ENCODE measurements around the gene CNTNAP3B. TPM values are rescaled to one million over a fixed set of nuclear protein-coding genes. Genes with fewer than 3 reads are reported as not detected.
"Not testable (repeated sequence)": the region's sequence is repeated elsewhere in the genome, so short reads cannot be mapped to it uniquely, and the experiment has no call there.

Gene CNTNAP3B
- polyA plus RNA-seq, 1 donor from 2014 or later, result 12.6 TPM

DNA sequence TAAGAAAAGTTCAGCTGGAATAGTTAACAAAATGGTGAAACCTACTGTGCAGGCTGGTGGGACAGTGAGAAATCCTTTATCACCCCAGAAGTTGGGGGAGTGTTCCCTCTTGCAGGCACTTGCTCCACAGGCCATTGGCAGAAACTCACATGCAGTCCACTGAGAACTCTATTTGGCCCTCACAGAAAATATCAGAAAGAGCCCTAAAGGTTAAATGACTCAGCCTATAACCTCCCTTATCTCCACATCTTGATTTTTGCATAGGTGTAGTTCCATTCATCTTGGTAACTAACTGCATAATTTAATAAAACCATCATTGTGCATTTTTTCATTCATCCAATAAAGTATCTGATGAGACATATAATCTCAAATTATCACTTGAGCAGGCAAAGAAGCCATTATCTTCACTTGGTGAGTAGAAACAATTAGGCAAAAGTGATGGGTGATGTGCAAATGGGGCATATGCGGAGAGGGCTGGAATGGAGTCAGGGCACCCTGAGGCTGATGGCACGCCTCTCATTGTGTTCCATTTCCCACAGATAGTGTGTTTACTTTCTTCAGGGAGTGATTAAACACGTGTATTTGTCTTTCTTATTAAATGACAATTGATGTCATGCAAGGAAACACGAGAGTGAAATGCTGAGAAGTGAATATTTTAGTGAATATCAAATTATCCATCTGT is 45.2 kb downstream of the CNTNAP3B start:
- H4K20me1 ChIP-seq (ENCODE audit: insufficient read depth); H3F3A ChIP-seq (ENCODE audit: insufficient read depth, low read length, poor library complexity, severe bottlenecking); H3K27me3 ChIP-seq (ENCODE audit: insufficient read depth, low read depth, low read length); H3K79me2 ChIP-seq (replicated peaks; ENCODE audit: insufficient read depth, low read length); H3K9ac ChIP-seq (ENCODE audit: low read length); H2AFZ ChIP-seq (ENCODE audit: low read depth, low read length); H3K27ac ChIP-seq (ENCODE audit: low read length); H3K4me3 ChIP-seq (ENCODE audit: low read length); H3K9me2 ChIP-seq (ENCODE audit: insufficient read depth, low read length); H3K4me2 ChIP-seq (ENCODE audit: low read length); H3K9me3 ChIP-seq (ENCODE audit: low read length); H3K36me3 ChIP-seq (ENCODE audit: insufficient read depth, low read length): not testable (repeated sequence)

DNA sequence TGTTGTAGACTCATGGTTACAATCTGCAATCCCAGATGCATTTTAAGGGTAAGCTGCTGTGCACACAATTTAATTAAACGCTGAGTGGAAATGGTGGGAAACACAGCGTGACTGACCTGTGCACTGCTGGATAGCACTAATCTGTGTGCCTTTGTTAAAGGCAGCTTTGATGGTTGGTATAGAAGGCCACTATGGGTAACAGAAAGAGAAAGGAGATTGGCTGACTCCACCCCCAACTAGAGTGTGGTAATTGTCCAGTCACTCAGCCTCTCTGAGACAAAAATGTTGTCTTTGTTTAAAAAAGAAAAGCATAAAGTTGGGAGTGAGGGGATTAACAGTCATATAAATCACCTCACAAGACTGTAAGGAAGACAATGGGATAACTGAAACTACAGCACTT is 48.9 kb downstream of the CNTNAP3B start:
- not testable (repeated sequence) for H3K9me2 ChIP-seq (ENCODE audit: insufficient read depth, low read length)

DNA sequence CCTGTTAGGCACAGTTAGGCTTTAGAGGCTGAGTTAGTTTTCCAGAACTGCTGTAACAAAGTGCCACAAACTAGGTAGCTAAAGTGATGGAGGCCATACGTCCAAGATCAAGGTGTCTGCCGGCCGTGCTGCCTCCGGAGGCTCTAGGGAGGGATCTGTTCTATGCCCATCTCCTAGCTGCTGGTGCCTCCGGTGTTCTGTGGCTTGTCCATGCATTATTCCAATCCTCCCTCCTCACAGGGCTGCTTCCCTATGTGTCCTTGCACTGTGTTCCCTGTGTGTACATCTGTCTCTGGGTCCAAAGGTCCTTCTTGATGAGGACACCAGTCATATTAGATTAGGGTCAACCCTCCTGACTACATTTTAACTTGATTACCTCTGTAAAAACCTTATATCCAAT is 54.4 kb downstream of the CNTNAP3B start:
- not testable (repeated sequence) for H3K27ac ChIP-seq (ENCODE audit: low read length); H3K9me2 ChIP-seq (ENCODE audit: insufficient read depth, low read length); H3K9ac ChIP-seq (ENCODE audit: low read length); H4K20me1 ChIP-seq (ENCODE audit: insufficient read depth); H3K4me3 ChIP-seq (ENCODE audit: low read length); H3K79me2 ChIP-seq (replicated peaks; ENCODE audit: insufficient read depth, low read length); H3K36me3 ChIP-seq (ENCODE audit: insufficient read depth, low read length); H3K27me3 ChIP-seq (ENCODE audit: insufficient read depth, low read depth, low read length); H2AFZ ChIP-seq (ENCODE audit: low read depth, low read length); H3F3A ChIP-seq (ENCODE audit: insufficient read depth, low read length, poor library complexity, severe bottlenecking); H3K4me2 ChIP-seq (ENCODE audit: low read length); H3K9me3 ChIP-seq (ENCODE audit: low read length)

More for the DNA sequence above, 48.9 kb downstream of the CNTNAP3B start:
- H3K36me3 ChIP-seq (ENCODE audit: insufficient read depth, low read length); H2AFZ ChIP-seq (ENCODE audit: low read depth, low read length); H3K79me2 ChIP-seq (replicated peaks; ENCODE audit: insufficient read depth, low read length); H3K4me2 ChIP-seq (ENCODE audit: low read length); H3F3A ChIP-seq (ENCODE audit: insufficient read depth, low read length, poor library complexity, severe bottlenecking); H3K27me3 ChIP-seq (ENCODE audit: insufficient read depth, low read depth, low read length); H3K9ac ChIP-seq (ENCODE audit: low read length); H3K27ac ChIP-seq (ENCODE audit: low read length); H3K9me3 ChIP-seq (ENCODE audit: low read length); H3K4me3 ChIP-seq (ENCODE audit: low read length); H4K20me1 ChIP-seq (ENCODE audit: insufficient read depth): not testable (repeated sequence)

DNA sequence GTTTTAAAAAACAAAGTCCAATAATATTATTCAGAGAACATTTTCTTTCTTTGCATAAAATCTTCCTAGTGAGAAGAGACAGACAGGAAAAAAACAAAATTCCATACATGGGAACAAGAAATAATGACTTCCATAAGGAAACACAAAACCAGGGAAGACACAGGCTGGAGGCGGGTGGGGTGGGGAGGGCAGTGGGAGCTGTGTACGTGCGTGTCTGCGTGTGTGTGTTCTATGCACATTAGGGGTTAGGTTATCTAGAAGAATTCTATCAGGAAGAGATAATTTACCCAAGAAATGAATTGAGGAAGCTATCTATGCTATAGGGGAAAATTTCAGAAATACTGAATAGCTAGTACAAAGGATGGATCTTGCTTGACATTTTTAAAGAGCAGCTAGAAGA is 58.2 kb downstream of the CNTNAP3B start:
- not testable (repeated sequence) for H3K27me3 ChIP-seq (ENCODE audit: insufficient read depth, low read depth, low read length); H3K9me3 ChIP-seq (ENCODE audit: low read length); H3K4me3 ChIP-seq (ENCODE audit: low read length); H3K9me2 ChIP-seq (ENCODE audit: insufficient read depth, low read length); H3K9ac ChIP-seq (ENCODE audit: low read length); H3F3A ChIP-seq (ENCODE audit: insufficient read depth, low read length, poor library complexity, severe bottlenecking); H3K27ac ChIP-seq (ENCODE audit: low read length); H3K36me3 ChIP-seq (ENCODE audit: insufficient read depth, low read length); H4K20me1 ChIP-seq (ENCODE audit: insufficient read depth); H3K4me2 ChIP-seq (ENCODE audit: low read length); H2AFZ ChIP-seq (ENCODE audit: low read depth, low read length); H3K79me2 ChIP-seq (replicated peaks; ENCODE audit: insufficient read depth, low read length)

DNA sequence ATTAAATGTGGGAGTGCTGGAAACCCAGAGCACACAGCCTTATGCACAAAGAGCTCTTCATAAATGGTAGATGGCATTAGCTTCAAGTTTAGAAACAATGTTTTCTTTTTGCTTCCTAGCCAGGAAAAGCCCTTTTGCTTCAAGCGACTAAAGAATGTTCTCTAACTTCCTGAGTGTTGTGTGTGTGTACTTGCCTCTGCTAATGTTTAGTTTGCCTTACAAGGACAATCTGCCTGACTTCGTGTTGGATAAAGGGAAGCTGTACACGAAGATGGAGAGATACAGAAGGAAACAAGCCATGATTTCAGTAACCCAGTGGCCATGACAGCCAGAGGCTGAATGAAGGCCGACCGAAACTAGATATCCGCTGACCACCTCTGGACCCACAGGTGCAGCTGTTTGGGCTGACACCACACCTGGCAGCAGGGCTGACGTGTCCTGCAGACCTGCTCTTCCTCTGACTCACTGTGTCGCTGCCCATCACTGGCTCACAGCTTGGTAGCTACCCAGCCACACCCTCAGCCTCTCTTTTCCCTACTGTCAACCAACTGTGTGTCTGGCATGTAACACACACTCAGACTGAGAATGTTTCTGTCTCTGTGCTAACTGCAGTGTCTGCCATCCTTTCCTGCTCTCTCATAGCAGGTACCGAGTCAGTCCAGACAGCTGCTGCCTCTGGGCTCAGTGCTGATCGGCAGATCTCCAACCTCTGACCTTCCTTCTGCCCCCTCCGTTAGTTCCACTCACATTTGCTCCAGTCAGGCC is 59.0 kb downstream of the CNTNAP3B start:
- H2AFZ ChIP-seq (ENCODE audit: low read depth, low read length); H3K27ac ChIP-seq (ENCODE audit: low read length); H3F3A ChIP-seq (ENCODE audit: insufficient read depth, low read length, poor library complexity, severe bottlenecking); H3K27me3 ChIP-seq (ENCODE audit: insufficient read depth, low read depth, low read length); H3K9me3 ChIP-seq (ENCODE audit: low read length); H4K20me1 ChIP-seq (ENCODE audit: insufficient read depth); H3K79me2 ChIP-seq (replicated peaks; ENCODE audit: insufficient read depth, low read length); H3K4me2 ChIP-seq (ENCODE audit: low read length); H3K9ac ChIP-seq (ENCODE audit: low read length); H3K4me3 ChIP-seq (ENCODE audit: low read length); H3K9me2 ChIP-seq (ENCODE audit: insufficient read depth, low read length); H3K36me3 ChIP-seq (ENCODE audit: insufficient read depth, low read length): not testable (repeated sequence)

DNA sequence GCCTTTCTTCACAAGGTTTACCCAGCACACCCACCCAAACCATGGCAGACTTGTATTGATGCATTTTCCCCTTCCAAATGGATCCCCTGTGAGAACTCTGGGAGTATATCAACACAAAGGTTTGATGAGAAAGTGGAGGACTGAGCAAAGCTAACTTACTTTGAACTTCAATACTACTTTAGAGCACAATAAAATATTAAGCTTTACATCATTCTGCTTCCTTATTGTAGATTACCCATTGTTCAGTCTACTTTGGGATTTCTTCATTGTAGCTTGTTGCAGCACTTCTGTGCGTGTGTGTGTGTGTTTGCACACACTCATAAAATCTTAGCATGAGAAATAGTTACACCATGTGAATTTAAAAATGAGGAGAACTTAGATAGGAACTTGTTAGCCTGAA is 75.4 kb downstream of the CNTNAP3B start:
- not testable (repeated sequence) for H3K4me3 ChIP-seq (ENCODE audit: low read length); H2AFZ ChIP-seq (ENCODE audit: low read depth, low read length); H3F3A ChIP-seq (ENCODE audit: insufficient read depth, low read length, poor library complexity, severe bottlenecking); H3K9me3 ChIP-seq (ENCODE audit: low read length); H3K27me3 ChIP-seq (ENCODE audit: insufficient read depth, low read depth, low read length); H3K79me2 ChIP-seq (replicated peaks; ENCODE audit: insufficient read depth, low read length); H3K36me3 ChIP-seq (ENCODE audit: insufficient read depth, low read length); H3K4me2 ChIP-seq (ENCODE audit: low read length); H3K9ac ChIP-seq (ENCODE audit: low read length); H4K20me1 ChIP-seq (ENCODE audit: insufficient read depth); H3K9me2 ChIP-seq (ENCODE audit: insufficient read depth, low read length); H3K27ac ChIP-seq (ENCODE audit: low read length)

DNA sequence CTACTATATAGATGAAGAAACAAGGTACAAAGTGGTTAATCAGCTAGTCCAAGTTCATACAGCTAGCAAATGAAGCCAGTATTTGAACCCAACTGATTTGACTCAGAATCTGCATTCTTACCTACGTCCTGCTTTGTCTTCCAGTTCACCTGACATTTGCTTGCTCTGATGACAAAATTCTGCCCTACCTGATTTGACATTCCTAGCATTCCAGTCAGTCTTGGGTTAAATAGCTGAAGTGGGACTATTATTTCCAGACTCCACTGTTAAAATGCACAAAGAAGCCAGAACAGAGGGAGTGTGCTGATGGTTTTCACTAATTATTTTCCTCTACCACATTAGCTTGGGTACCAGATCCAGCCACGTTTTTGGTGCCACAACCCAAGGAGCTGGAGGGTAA is 78.5 kb downstream of the CNTNAP3B start:
- not testable (repeated sequence) for H3F3A ChIP-seq (ENCODE audit: insufficient read depth, low read length, poor library complexity, severe bottlenecking)

DNA sequence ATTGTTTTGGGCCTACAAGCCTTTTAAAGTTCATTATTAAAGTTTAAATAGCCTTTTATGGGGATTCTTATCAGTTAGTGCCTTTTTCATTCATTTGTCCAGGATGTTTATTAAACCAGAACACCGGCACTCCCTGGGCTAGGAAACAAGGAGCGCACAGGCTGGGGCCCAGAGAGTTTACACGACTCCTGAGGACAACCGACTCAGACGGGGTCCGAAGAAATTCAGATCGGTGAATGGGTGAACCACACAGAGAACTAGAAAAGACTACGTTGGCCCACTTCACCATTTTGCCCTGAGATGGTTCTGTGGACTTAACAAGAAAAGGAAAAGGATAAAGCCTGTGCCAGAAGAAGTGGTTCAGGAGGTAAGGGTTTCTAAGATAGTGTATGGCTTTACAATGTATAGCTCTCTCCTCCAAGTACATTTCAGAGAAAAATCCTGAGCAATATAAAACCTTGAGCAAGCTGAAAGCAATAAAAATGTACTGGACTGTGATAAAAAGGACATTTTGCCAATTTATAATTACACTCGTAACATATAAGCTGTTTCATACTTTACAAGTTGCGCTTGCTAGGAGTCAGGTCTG is 84.7 kb downstream of the CNTNAP3B start:
- H3K9ac ChIP-seq (ENCODE audit: low read length); H3K4me3 ChIP-seq (ENCODE audit: low read length); H3K27ac ChIP-seq (ENCODE audit: low read length); H3K4me2 ChIP-seq (ENCODE audit: low read length); H3K79me2 ChIP-seq (replicated peaks; ENCODE audit: insufficient read depth, low read length); H3K9me3 ChIP-seq (ENCODE audit: low read length); H3F3A ChIP-seq (ENCODE audit: insufficient read depth, low read length, poor library complexity, severe bottlenecking); H4K20me1 ChIP-seq (ENCODE audit: insufficient read depth); H2AFZ ChIP-seq (ENCODE audit: low read depth, low read length); H3K36me3 ChIP-seq (ENCODE audit: insufficient read depth, low read length); H3K27me3 ChIP-seq (ENCODE audit: insufficient read depth, low read depth, low read length); H3K9me2 ChIP-seq (ENCODE audit: insufficient read depth, low read length): not testable (repeated sequence)

More for the DNA sequence above, 78.5 kb downstream of the CNTNAP3B start:
- H3K9me3 ChIP-seq (ENCODE audit: low read length); H4K20me1 ChIP-seq (ENCODE audit: insufficient read depth); H3K4me3 ChIP-seq (ENCODE audit: low read length); H2AFZ ChIP-seq (ENCODE audit: low read depth, low read length); H3K79me2 ChIP-seq (replicated peaks; ENCODE audit: insufficient read depth, low read length); H3K9me2 ChIP-seq (ENCODE audit: insufficient read depth, low read length); H3K9ac ChIP-seq (ENCODE audit: low read length); H3K27ac ChIP-seq (ENCODE audit: low read length); H3K4me2 ChIP-seq (ENCODE audit: low read length); H3K36me3 ChIP-seq (ENCODE audit: insufficient read depth, low read length); H3K27me3 ChIP-seq (ENCODE audit: insufficient read depth, low read depth, low read length): not testable (repeated sequence)

All from neural cell (in vitro differentiated cells).